Mesendoderm (in vitro differentiated cells): ENCODE measurements around the gene ZXDC.

Source experiments
- DNase-seq: peaks from one replicate; pipeline ENCODE4 v3.0.0; 2013
- H2AK5ac ChIP-seq: 2 replicates; pipeline ENCODE4 v1.6.1; 2013; ENCODE audit warnings: low read length, inconsistent platforms
- H2BK120ac ChIP-seq: 2 replicates; pipeline ENCODE4 v1.6.1; 2013; ENCODE audit warnings: low read depth, mild to moderate bottlenecking, low read length, moderate library complexity, mixed read lengths
- H2BK15ac ChIP-seq: replicated peaks from 2 replicates; pipeline ENCODE4 v1.6.1; 2013; ENCODE audit warnings: low read depth, mild to moderate bottlenecking, moderate library complexity
- H2BK5ac ChIP-seq: 2 replicates; pipeline ENCODE4 v1.6.1; 2013; ENCODE audit warnings: low read length, inconsistent platforms
- H3K18ac ChIP-seq: 2 replicates; pipeline ENCODE4 v1.6.1; 2013; ENCODE audit warnings: mild to moderate bottlenecking, low read length, mixed read lengths
- H3K23ac ChIP-seq: one replicate; pipeline ENCODE4 v1.6.1; 2013; ENCODE audit warnings: low read length
- H3K27ac ChIP-seq: 2 replicates; pipeline ENCODE4 v1.5.1; 2013; ENCODE audit warnings: low read depth, mild to moderate bottlenecking, inconsistent platforms, low read length, moderate library complexity
- H3K27me3 ChIP-seq: 2 replicates; pipeline ENCODE4 v1.6.1; 2013; ENCODE audit warnings: low read length, control low read depth, mild to moderate bottlenecking, inconsistent platforms; ENCODE audit not compliant: insufficient read depth, poor library complexity
- H3K36me3 ChIP-seq: 2 replicates; pipeline ENCODE4 v1.6.1; 2013; ENCODE audit warnings: low read length, inconsistent platforms; ENCODE audit not compliant: control insufficient read depth, insufficient read depth
- H3K4ac ChIP-seq: one replicate; pipeline ENCODE4 v1.6.1; 2013; ENCODE audit warnings: low read depth, mild to moderate bottlenecking, low read length, moderate library complexity
- H3K4me1 ChIP-seq: 2 replicates; pipeline ENCODE4 v1.6.1; 2013; ENCODE audit warnings: low read depth, low read length, inconsistent platforms; ENCODE audit not compliant: control insufficient read depth
- H3K4me2 ChIP-seq: 2 replicates; pipeline ENCODE4 v1.6.1; 2013; ENCODE audit warnings: low read length
- H3K4me3 ChIP-seq: 2 replicates; pipeline ENCODE4 v1.5.1; 2013; ENCODE audit warnings: mild to moderate bottlenecking, low read length
- H3K56ac ChIP-seq: one replicate; pipeline ENCODE4 v1.6.1; 2013; ENCODE audit warnings: low read length
- H3K79me1 ChIP-seq: 2 replicates; pipeline ENCODE4 v1.6.1; 2013; ENCODE audit warnings: low read length, inconsistent platforms
- H3K79me2 ChIP-seq: 2 replicates; pipeline ENCODE4 v1.6.1; 2013; ENCODE audit warnings: mild to moderate bottlenecking, low read length; ENCODE audit not compliant: control insufficient read depth, insufficient read depth
- H3K9ac ChIP-seq: 2 replicates; pipeline ENCODE4 v1.6.1; 2013; ENCODE audit warnings: low read length, inconsistent platforms
- H4K5ac ChIP-seq: one replicate; pipeline ENCODE4 v1.6.1; 2013; ENCODE audit warnings: low read length
- H4K8ac ChIP-seq: one replicate; pipeline ENCODE4 v1.6.1; 2013; ENCODE audit warnings: low read depth, mild to moderate bottlenecking, control low read depth, low read length, moderate library complexity
- WGBS: extraction: QIAGEN DNeasy Blood & Tissue Kit; methylation state at CpG from one replicate; pipeline ENCODE4 v1.1.7; 2013; ENCODE audit warnings: low lambda C conversion rate, missing lambda C conversion rate; ENCODE audit not compliant: insufficient coverage; ENCODE audit errors: extremely low coverage; 5-methylcytosine and 5-hydroxymethylcytosine counted together

The ZXDC gene

DNA sequence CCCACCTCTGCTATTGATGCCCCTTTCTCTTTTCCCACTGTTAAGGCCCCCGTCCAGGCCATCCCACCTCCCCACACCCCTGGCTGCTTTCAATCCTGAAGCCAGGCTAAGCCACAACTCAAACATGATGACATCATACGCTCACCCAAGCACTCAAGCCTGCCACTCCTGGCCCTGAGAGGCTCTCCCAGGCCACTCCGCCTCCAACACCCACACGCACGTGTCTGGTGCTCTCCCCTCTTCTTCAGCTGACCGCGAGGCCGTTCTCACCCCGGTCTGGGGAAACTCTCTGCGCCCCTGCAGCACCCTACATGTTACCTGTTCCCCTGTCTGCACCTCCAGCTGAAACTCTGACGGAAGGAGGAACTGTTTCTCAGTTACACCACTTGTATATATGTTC is 6.2 kb downstream of the ZXDC start:
- Histone ChIP-seq H3K18ac (no peak overlapping the region), H3K36me3 (peaks cover 23% of the 10 kb centered on the region), H3K27ac (no peak overlapping the region), H3K9ac (no peak overlapping the region), H2BK120ac (no peak overlapping the region), H3K27me3 (no peaks in the 10 kb centered on the region), H3K4me1 (peaks cover 8% of the 10 kb centered on the region), H2BK15ac (no peak overlapping the region), H3K23ac (no peak overlapping the region), H3K79me1 (peaks cover 29% of the 10 kb centered on the region), H2BK5ac (no peak overlapping the region), H3K56ac (no peak overlapping the region), H4K5ac (no peak overlapping the region), H3K79me2 (peaks cover 20% of the 10 kb centered on the region), H3K4me3 (no peak overlapping the region), H2AK5ac (no peak overlapping the region), H3K4me2 (no peak overlapping the region), H3K4ac (no peak overlapping the region), H4K8ac (no peak overlapping the region)
- WGBS, result no CpG with 5 or more reads among the region's 11 CpGs
- DNase-seq, result no peak

DNA sequence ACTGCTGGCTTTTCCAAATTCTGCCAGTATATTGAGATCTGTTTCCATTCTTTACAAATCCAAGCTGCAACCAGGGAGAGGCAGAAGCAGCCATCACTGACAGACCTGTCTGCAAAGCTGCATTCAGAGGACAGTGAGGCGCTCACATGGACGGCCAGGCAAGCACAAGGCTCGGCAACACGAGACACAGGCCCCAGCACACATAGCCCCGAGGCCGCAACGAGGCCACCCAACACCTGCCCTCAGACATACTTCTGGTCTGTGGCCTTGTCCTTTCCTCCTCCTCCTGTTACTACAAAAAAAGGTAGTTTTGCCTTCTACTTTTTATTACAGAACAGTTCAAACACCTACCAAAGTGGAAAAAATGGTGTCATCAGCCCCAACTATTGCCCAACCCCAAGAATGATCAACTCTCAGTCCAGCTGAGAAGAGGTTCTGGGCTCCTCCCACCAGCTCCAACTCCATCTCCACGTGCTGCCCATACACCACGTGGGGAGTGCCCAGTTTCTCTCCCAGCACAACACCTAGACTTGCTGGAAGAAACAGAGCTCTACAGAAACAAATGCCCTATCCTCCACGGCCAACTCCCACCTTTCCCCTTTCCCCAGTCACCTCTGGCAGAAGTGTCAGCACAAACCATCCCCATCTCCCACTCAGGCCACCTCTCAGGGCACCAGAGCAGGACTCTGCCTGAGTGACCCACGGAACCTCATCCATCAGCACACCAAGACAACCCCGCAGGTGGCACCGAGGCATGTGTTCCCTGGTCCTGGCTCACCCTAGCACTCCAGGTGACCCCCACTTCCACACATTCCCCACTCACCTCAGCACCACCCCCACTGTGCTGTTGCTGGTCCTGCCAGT is 7.4 kb downstream of the ZXDC start:
- WGBS, result no CpG with 5 or more reads among the region's 13 CpGs
- DNase-seq, result no peak
- H3K4me2 ChIP-seq, result no peak overlapping the region
- H3K36me3 ChIP-seq, result peaks cover 23% of the 10 kb centered on the region
- H3K27me3 ChIP-seq, result no peaks in the 10 kb centered on the region
- no peak overlapping the region for H3K56ac ChIP-seq
- H3K79me1 ChIP-seq, result peaks cover 24% of the 10 kb centered on the region
- H3K27ac ChIP-seq, result no peak overlapping the region
- no peak overlapping the region for H4K8ac ChIP-seq
- H2BK5ac ChIP-seq, result no peak overlapping the region
- no peak overlapping the region for H3K4ac ChIP-seq
- H4K5ac ChIP-seq, result no peak overlapping the region
- no peak overlapping the region for H3K18ac ChIP-seq
- peaks cover 4% of the 10 kb centered on the region for H3K4me1 ChIP-seq
- peaks cover 12% of the 10 kb centered on the region for H3K79me2 ChIP-seq
- H2AK5ac ChIP-seq, result no peak overlapping the region
- no peak overlapping the region for H2BK15ac ChIP-seq
- no peak overlapping the region for H2BK120ac ChIP-seq
- no peak overlapping the region for H3K23ac ChIP-seq
- H3K9ac ChIP-seq, result no peak overlapping the region
- H3K4me3 ChIP-seq, result no peak overlapping the region

DNA sequence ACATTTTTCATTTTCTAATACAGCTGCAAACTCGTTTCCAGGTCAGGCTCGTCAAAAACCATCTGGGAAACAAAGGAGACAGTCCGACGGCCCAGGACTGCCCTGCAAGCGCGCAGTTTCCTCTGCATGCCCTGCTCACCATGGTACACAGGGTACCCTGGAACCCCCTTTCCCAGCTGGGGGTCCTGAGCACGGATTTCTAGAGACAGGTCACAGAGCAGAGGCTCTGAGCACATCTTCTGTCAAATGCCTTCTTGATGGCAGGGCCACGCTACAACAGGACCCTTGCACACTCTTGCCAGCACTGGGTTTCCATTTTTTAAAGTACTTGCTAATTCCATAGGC is 8.1 kb downstream of the ZXDC start:
- Histone ChIP-seq H3K4ac (no peak overlapping the region), H3K27ac (no peak overlapping the region), H2BK15ac (no peak overlapping the region), H4K8ac (no peak overlapping the region), H3K23ac (no peak overlapping the region), H2BK120ac (no peak overlapping the region), H3K18ac (no peak overlapping the region), H2AK5ac (no peak overlapping the region), H3K79me1 (peaks cover 17% of the 10 kb centered on the region), H3K4me1 (peaks cover under 1% of the 10 kb centered on the region), H3K4me3 (no peak overlapping the region), H3K27me3 (no peaks in the 10 kb centered on the region), H3K9ac (no peak overlapping the region), H3K79me2 (peaks cover 5% of the 10 kb centered on the region), H3K4me2 (no peak overlapping the region), H3K56ac (no peak overlapping the region), H3K36me3 (peaks cover 23% of the 10 kb centered on the region), H2BK5ac (no peak overlapping the region), H4K5ac (no peak overlapping the region)
- DNase-seq, result no peak
- WGBS, result no CpG with 5 or more reads among the region's 8 CpGs

DNA sequence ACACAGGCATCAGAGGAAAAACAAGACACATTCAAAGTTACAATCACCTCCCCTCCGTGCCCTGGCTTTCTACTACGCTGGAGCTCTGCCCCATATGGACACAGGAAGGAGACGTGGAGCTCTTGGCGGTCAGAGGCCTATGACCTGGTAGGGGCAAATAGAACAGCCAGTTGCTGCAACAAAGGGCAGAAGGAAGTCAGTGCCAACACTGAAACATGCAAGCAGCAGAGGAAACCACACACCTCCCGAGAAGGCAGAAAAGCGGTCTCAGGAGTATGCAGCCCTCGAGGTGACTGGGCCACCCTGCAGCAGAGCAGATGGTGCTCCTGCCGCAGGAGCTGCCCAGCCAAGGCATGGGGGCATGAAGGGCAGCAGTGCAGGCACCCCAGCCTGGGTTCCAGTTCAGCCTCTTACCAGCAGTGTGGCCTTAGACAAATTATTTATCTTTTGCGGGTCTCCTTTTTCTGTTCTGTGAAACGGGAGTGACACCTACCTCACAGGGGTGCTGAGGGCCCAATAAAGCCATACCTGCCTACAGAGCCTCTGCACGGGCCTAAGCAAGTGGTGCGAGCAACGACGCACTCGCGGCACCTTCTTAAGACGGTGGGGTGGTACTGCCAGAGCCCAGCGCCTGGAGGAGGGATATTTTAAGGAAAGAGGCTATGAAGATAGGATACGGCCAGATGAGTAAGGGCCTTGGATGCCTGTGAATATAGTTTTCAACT is 8.6 kb downstream of the ZXDC start:
- Histone ChIP-seq H3K4me2 (no peak overlapping the region), H3K56ac (no peak overlapping the region), H2BK5ac (no peak overlapping the region), H3K79me2 (peaks cover 2% of the 10 kb centered on the region), H3K36me3 (peaks cover 23% of the 10 kb centered on the region), H4K5ac (no peak overlapping the region), H3K27ac (no peak overlapping the region), H3K27me3 (no peaks in the 10 kb centered on the region), H3K18ac (no peak overlapping the region), H3K79me1 (peaks cover 14% of the 10 kb centered on the region), H2BK120ac (no peak overlapping the region), H3K4me3 (no peak overlapping the region), H3K4ac (no peak overlapping the region), H2AK5ac (no peak overlapping the region), H4K8ac (no peak overlapping the region), H2BK15ac (no peak overlapping the region), H3K23ac (no peak overlapping the region), H3K9ac (no peak overlapping the region), H3K4me1 (no peaks in the 10 kb centered on the region)
- DNase-seq, result no peak
- WGBS, result no CpG with 5 or more reads among the region's 19 CpGs

DNA sequence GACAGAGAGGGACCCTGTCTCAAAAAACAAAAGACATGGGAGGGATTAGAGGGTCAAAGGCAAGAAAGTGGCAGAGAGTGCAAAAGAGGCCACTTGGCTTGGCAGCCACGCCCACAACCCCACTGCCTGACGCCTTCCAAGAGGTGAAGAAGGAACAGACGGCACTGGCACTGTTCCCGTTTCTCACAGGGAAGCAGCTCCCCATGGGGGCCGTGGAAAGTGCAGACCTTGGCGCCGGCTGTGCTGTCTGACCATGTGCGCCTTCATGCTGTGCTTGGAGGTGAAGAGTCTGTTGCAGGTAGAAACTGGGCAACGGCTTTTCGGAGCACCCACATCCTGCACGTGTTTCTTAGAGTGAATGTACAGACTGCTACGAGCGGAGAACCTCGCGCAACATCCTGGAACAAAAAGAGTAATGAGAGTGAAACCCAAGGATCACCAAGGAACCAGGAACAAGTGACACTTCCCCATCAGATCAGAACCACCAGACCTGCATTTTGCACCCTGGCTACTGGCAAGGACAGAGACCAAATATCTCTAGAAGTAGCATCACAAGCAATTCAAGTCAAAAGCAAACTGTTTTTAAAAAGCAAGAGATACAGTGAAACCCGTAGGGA is 9.7 kb downstream of the ZXDC start:
- H4K8ac ChIP-seq, result no peak overlapping the region
- H3K79me2 ChIP-seq, result peaks cover 2% of the 10 kb centered on the region
- H3K27ac ChIP-seq, result no peak overlapping the region
- H3K18ac ChIP-seq, result no peak overlapping the region
- H4K5ac ChIP-seq, result no peak overlapping the region
- H3K4me2 ChIP-seq, result no peak overlapping the region
- H3K4ac ChIP-seq, result no peak overlapping the region
- peaks cover 33% of the 10 kb centered on the region for H3K36me3 ChIP-seq
- H2BK5ac ChIP-seq, result no peak overlapping the region
- H3K56ac ChIP-seq, result no peak overlapping the region
- H3K9ac ChIP-seq, result no peak overlapping the region
- H3K4me3 ChIP-seq, result no peak overlapping the region
- DNase-seq, result no peak
- H2BK15ac ChIP-seq, result no peak overlapping the region
- no peak overlapping the region for H2BK120ac ChIP-seq
- H3K27me3 ChIP-seq, result no peaks in the 10 kb centered on the region
- H2AK5ac ChIP-seq, result no peak overlapping the region
- no peak overlapping the region for H3K23ac ChIP-seq
- peaks cover 12% of the 10 kb centered on the region for H3K79me1 ChIP-seq
- WGBS, result no CpG with 5 or more reads among the region's 16 CpGs
- no peaks in the 10 kb centered on the region for H3K4me1 ChIP-seq
